ENCODE measurements around the gene KRT71.

Gene KRT71

DNA sequence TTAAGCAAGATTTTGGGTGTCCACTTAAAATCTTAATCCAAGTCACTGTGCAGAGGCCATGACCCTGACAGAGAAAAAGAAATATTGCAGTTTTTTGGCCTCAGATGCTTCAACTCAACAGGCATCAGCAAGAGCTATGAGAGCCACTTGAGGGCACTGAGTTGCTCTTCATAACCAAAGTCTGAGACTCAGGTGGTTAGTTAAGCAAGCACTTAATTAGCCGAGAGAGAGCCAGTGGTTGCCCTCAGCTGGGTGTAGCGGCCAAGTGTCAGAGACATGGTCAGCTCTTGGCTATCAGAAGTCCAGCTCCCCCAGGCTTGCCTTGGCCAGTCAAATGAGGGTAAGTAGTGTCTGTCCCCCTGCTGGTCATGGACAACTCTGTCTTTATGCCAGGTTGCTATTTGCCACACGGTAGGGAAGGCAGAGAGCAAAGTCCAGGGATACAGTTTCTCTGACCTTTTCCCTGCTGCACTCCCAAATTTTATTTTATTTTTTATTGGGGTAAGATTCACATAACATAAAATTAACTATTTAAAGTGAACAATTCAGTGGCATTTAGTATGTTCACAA lies 9.0 kb upstream of the KRT71 start:
- no peak overlapping the region for H3K27ac ChIP-seq (ENCODE audit: low read depth, low read length)
- H3K4me3 ChIP-seq (ENCODE audit: low read depth in 1 of 2, low read length in 2 of 2): no peak overlapping the region
- no peaks in the 10 kb centered on the region for H3K9me3 ChIP-seq (ENCODE audit: control insufficient read depth in 1 of 2, low read length in 2 of 2)
- H3K4me1 ChIP-seq (ENCODE audit: control insufficient read depth in 1 of 2, insufficient read depth in 2 of 2, low read length in 2 of 2): no peaks in the 10 kb centered on the region
- H3K27me3 ChIP-seq (ENCODE audit: control insufficient read depth in 1 of 2, insufficient read depth in 2 of 2, low read length in 2 of 2): no peaks in the 10 kb centered on the region
- H3K9ac ChIP-seq (ENCODE audit: low read depth in 1 of 2, low read length in 2 of 2): no peak overlapping the region
- H3K36me3 ChIP-seq (ENCODE audit: control insufficient read depth in 1 of 2, insufficient read depth in 2 of 2, low read length in 2 of 2): no peaks in the 10 kb centered on the region

DNA sequence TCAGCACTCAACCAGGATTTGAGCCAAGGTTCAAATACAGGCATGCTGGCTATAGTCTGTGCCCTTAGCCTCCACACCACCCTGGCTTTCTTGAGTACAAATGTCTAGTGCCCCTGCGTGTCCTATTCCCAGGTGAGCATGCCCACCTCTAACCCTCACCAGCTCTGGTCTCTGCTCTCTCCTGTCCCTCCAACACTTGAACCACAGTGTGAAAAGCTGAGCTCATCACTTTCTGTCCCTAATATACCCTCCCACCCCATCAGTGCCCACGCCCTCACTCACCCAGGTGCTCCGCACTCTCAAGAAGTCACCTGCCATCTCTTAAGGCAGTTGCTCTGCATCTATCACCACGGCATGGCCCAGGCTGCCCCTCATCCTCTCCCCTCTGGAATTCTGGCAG lies 7.0 kb upstream of the KRT71 start:
- H3K27me3 ChIP-seq (ENCODE audit: control insufficient read depth in 1 of 2, insufficient read depth in 2 of 2, low read length in 2 of 2): no peaks in the 10 kb centered on the region
- no peak overlapping the region for H3K4me3 ChIP-seq (ENCODE audit: low read depth in 1 of 2, low read length in 2 of 2)
- no peak overlapping the region for H3K9ac ChIP-seq (ENCODE audit: low read depth in 1 of 2, low read length in 2 of 2)
- H3K9me3 ChIP-seq (ENCODE audit: control insufficient read depth in 1 of 2, low read length in 2 of 2): no peaks in the 10 kb centered on the region
- no peaks in the 10 kb centered on the region for H3K4me1 ChIP-seq (ENCODE audit: control insufficient read depth in 1 of 2, insufficient read depth in 2 of 2, low read length in 2 of 2)
- H3K36me3 ChIP-seq (ENCODE audit: control insufficient read depth in 1 of 2, insufficient read depth in 2 of 2, low read length in 2 of 2): no peaks in the 10 kb centered on the region
- no peak overlapping the region for H3K27ac ChIP-seq (ENCODE audit: low read depth, low read length)

DNA sequence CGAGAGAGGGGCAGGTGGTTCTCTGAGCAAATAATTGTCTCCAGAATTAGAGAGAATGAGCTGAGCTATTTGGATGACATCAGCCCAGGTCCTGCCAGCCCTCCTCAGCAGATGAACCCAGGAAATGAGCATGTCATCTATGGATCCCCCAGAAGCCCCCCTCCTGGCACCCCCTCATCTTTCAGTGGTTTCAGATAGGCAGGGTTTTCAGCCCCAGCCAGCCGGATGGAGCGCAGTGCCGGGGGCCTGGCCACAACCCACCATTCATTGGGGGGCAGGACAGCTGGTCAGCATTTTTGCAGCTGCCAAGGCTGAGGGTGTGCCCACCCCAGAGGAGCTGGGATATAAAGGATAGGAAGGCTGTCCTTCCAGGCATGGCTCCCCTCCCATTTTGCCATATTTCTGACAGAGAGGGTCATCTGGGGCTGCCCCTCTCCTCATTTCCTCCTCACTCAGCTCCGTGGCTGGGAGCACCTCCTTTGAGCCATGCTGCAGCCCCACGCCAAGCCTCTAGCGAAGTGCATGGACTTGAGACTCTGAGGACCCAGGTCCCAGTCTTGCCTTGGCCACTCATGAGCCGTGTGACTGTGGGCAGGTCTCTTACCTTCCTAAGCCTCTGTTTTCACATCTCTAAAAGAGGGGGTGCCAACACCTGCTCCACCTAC lies 6.0 kb upstream of the KRT71 start:
- no peaks in the 10 kb centered on the region for H3K36me3 ChIP-seq (ENCODE audit: control insufficient read depth in 1 of 2, insufficient read depth in 2 of 2, low read length in 2 of 2)

DNA sequence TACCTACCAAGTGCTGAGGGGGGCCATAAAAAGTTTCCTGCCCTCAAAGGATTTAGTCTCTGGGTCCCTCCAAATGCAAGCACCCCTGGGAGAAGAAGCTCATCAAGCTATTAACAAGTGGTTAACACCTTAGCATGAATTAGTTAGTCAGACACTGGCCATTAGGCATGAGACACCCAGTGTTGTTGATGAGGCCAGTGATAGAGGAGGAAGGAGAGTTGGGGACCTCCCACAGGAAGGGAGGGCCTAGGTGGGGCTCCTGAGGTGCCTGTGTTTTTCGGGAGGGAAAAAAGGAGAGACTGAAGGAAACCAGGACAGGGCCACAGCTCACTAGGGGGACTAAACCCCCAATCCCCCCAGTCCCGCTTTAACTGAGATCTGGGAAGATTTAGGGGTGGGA lies 4.5 kb upstream of the KRT71 start:
- no peaks in the 10 kb centered on the region for H3K27me3 ChIP-seq (ENCODE audit: control insufficient read depth in 1 of 2, insufficient read depth in 2 of 2, low read length in 2 of 2)
- no peaks in the 10 kb centered on the region for H3K9me3 ChIP-seq (ENCODE audit: control insufficient read depth in 1 of 2, low read length in 2 of 2)
- H3K9ac ChIP-seq (ENCODE audit: low read depth in 1 of 2, low read length in 2 of 2): no peak overlapping the region
- H3K4me1 ChIP-seq (ENCODE audit: control insufficient read depth in 1 of 2, insufficient read depth in 2 of 2, low read length in 2 of 2): no peaks in the 10 kb centered on the region
- no peaks in the 10 kb centered on the region for H3K36me3 ChIP-seq (ENCODE audit: control insufficient read depth in 1 of 2, insufficient read depth in 2 of 2, low read length in 2 of 2)
- H3K27ac ChIP-seq (ENCODE audit: low read depth, low read length): no peak overlapping the region
- no peak overlapping the region for H3K4me3 ChIP-seq (ENCODE audit: low read depth in 1 of 2, low read length in 2 of 2)

More for the DNA sequence above, 6.0 kb upstream of the KRT71 start:
- Histone ChIP-seq H3K27me3 (ENCODE audit: control insufficient read depth in 1 of 2, insufficient read depth in 2 of 2, low read length in 2 of 2) (no peaks in the 10 kb centered on the region), H3K4me1 (ENCODE audit: control insufficient read depth in 1 of 2, insufficient read depth in 2 of 2, low read length in 2 of 2) (no peaks in the 10 kb centered on the region), H3K9me3 (ENCODE audit: control insufficient read depth in 1 of 2, low read length in 2 of 2) (no peaks in the 10 kb centered on the region), H3K4me3 (ENCODE audit: low read depth in 1 of 2, low read length in 2 of 2) (no peak overlapping the region), H3K27ac (ENCODE audit: low read depth, low read length) (no peak overlapping the region), H3K9ac (ENCODE audit: low read depth in 1 of 2, low read length in 2 of 2) (no peak overlapping the region)

DNA sequence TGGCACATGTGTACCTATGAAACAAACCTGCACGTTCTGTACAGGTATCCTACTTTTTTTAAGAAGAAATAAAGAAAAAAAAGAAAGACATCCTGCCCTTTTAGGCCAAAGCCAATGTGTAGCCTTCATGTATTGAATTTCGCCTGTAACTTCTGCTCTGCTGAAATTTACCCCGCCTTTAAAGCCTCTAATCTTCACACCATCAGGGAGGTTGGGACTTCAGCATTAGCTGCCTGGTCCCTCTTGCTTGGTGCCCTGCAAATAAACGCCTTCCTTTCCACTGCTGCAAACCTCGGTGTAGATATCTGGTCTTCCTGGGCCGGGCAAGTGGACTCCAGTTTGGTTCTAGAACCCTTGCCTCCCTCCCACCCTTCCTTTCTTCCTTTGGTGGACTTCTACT lies 2.6 kb upstream of the KRT71 start:
- no peaks in the 10 kb centered on the region for H3K27me3 ChIP-seq (ENCODE audit: control insufficient read depth in 1 of 2, insufficient read depth in 2 of 2, low read length in 2 of 2)
- H3K9me3 ChIP-seq (ENCODE audit: control insufficient read depth in 1 of 2, low read length in 2 of 2): no peaks in the 10 kb centered on the region
- no peak overlapping the region for H3K27ac ChIP-seq (ENCODE audit: low read depth, low read length)
- no peak overlapping the region for H3K9ac ChIP-seq (ENCODE audit: low read depth in 1 of 2, low read length in 2 of 2)
- no peaks in the 10 kb centered on the region for H3K4me1 ChIP-seq (ENCODE audit: control insufficient read depth in 1 of 2, insufficient read depth in 2 of 2, low read length in 2 of 2)
- no peaks in the 10 kb centered on the region for H3K36me3 ChIP-seq (ENCODE audit: control insufficient read depth in 1 of 2, insufficient read depth in 2 of 2, low read length in 2 of 2)
- no peak overlapping the region for H3K4me3 ChIP-seq (ENCODE audit: low read depth in 1 of 2, low read length in 2 of 2)

DNA sequence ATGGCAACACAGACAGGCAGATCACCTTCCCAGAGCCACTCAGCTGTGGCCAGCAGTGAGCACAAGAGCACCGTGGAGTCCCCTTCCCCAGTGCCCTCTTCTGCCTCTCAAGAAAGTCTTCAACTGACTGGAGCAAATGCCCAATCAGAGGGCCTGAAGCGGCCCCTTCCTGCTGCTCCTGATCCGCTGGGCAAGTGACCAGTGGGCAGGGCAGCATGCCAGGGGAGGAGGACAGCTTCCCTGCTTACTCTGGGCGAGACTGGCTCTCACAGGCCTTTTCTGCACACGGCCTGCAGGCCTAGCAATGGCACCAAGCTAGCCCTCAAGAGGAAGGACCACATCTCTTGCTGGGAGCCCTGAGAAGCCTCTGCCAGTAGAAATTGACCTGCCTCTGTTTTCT lies 890 bp downstream of the KRT71 start:
- Histone ChIP-seq H3K9ac (ENCODE audit: low read depth in 1 of 2, low read length in 2 of 2) (no peak overlapping the region), H3K27me3 (ENCODE audit: control insufficient read depth in 1 of 2, insufficient read depth in 2 of 2, low read length in 2 of 2) (no peaks in the 10 kb centered on the region), H3K4me3 (ENCODE audit: low read depth in 1 of 2, low read length in 2 of 2) (no peak overlapping the region), H3K4me1 (ENCODE audit: control insufficient read depth in 1 of 2, insufficient read depth in 2 of 2, low read length in 2 of 2) (no peaks in the 10 kb centered on the region), H3K36me3 (ENCODE audit: control insufficient read depth in 1 of 2, insufficient read depth in 2 of 2, low read length in 2 of 2) (no peaks in the 10 kb centered on the region), H3K27ac (ENCODE audit: low read depth, low read length) (no peak overlapping the region), H3K9me3 (ENCODE audit: control insufficient read depth in 1 of 2, low read length in 2 of 2) (no peaks in the 10 kb centered on the region)

DNA sequence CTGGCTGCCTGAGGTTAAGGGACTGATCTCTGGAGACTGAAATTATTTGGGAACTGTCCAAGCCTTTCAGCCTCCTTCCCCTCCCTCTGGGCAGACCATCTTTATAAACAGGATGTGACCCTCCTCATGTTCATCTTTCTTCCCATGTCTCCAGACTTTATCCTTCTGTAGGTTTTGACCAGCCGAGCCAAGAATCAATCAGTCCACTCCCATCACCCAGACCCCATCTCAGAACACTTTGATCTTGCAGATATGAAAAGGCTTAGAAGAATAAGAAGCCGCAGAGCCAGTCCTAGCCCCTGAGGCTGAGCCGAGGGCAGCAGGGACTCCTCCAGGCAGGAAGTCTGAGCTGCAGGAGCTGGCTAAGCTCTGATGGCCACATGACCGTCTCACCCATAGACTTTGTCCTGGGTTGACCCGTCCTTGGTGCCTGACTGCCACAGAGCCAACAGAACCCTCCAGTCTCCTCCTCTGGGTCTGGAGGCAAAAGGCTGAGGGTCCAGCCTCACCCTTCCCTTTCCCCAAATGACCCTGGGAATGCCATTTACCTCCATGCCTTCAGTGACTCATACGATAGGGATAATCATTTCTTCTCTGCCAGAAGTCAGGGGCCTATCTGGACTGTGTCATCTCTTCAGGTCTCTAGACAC lies 1.6 kb downstream of the KRT71 start:
- no peaks in the 10 kb centered on the region for H3K9me3 ChIP-seq (ENCODE audit: control insufficient read depth in 1 of 2, low read length in 2 of 2)
- H3K27me3 ChIP-seq (ENCODE audit: control insufficient read depth in 1 of 2, insufficient read depth in 2 of 2, low read length in 2 of 2): no peaks in the 10 kb centered on the region
- no peaks in the 10 kb centered on the region for H3K36me3 ChIP-seq (ENCODE audit: control insufficient read depth in 1 of 2, insufficient read depth in 2 of 2, low read length in 2 of 2)
- H3K9ac ChIP-seq (ENCODE audit: low read depth in 1 of 2, low read length in 2 of 2): no peak overlapping the region
- H3K4me1 ChIP-seq (ENCODE audit: control insufficient read depth in 1 of 2, insufficient read depth in 2 of 2, low read length in 2 of 2): no peaks in the 10 kb centered on the region
- no peak overlapping the region for H3K4me3 ChIP-seq (ENCODE audit: low read depth in 1 of 2, low read length in 2 of 2)
- no peak overlapping the region for H3K27ac ChIP-seq (ENCODE audit: low read depth, low read length)

DNA sequence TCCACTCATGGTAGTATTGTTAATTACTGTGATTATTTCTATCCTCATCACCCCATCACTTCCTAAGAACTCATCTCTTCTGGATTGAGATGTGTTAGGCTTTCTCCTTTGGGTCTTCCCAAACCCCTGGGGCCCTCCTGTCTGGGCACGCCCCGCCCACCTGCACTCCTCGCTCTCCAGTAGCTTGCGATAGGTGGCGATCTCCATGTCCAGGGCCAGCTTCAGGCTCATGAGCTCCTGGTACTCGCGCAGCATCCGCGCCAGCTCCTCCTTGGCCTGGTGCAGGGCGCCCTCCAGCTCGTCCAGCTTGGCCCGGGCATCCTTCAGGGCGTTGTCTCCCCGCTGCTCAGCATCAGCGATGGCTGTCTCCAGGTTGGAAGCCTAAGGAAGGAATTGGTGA lies 6.8 kb downstream of the KRT71 start:
- Histone ChIP-seq H3K9me3 (ENCODE audit: control insufficient read depth in 1 of 2, low read length in 2 of 2) (no peaks in the 10 kb centered on the region), H3K9ac (ENCODE audit: low read depth in 1 of 2, low read length in 2 of 2) (no peak overlapping the region), H3K27ac (ENCODE audit: low read depth, low read length) (no peak overlapping the region), H3K4me3 (ENCODE audit: low read depth in 1 of 2, low read length in 2 of 2) (no peak overlapping the region), H3K36me3 (ENCODE audit: control insufficient read depth in 1 of 2, insufficient read depth in 2 of 2, low read length in 2 of 2) (no peaks in the 10 kb centered on the region), H3K4me1 (ENCODE audit: control insufficient read depth in 1 of 2, insufficient read depth in 2 of 2, low read length in 2 of 2) (no peaks in the 10 kb centered on the region), H3K27me3 (ENCODE audit: control insufficient read depth in 1 of 2, insufficient read depth in 2 of 2, low read length in 2 of 2) (no peaks in the 10 kb centered on the region)

DNA sequence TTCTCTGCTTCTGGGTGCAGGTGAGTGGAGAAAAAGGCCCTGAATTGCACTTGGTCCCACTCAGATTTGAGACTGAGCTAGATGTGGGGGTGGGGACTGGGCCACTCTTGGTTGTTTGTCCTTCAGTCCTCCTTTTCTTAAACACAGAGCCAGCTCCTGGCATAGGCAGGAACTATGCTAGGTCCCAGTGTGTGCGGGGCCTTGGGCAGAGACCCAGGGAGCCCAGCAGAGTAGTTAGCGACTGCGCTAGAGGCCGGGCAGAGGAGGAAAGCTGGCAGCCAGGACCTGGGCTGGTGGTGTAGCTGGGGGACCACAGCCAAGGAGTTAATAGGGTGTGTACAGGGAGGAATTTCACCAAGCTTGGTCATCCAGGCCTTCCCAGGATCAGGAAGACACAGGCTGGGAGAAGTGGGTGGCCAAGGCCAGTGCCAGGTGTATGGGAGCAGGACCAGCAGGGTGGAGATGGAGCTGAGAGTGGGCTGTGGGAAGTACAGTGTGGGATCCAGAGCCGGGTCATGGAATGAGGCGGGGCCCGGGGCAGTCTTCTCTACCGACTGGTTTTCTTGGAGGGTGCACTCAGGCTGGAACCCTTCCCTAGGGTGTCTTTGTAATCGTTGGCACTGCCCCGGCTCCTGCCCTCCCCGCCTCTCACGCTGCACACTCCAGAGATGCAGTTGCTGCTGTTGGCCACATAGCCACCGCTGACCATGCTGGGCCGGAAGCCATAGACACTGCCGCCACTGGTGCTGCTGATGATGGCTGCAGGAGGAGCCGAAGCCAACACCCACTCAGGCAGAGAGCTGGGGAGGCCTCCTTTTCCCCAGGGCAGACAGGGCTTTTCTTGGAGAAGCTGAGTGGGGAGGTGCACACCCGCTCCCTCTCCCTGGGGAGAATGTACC lies 8.7 kb downstream of the KRT71 start:
- H3K4me1 ChIP-seq (ENCODE audit: control insufficient read depth in 1 of 2, insufficient read depth in 2 of 2, low read length in 2 of 2): no peaks in the 10 kb centered on the region

DNA sequence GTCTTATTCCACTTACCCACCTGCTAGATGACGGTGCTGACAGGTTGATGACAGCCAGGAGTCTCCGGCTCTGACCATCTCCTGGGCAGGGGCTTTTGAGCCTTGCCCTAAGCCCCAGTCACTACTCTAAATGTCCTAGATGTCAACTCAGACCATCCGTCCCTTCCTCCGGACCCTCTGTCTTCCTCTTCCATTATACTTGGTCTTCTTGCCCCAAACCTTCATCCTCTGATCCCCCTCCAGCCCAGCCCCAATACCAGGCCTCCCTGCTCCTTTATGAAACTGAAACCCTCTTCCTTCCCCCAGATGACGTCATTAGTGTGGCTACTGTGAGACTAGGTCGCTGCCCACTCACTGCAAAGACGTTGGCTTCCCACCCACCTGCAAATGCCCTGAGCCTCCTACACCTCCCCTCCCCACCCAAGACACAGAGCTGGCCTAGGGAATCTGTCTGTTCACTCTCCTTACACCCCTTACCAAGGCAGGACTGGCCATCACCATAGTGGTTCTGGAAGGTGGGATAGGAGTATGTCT lies 10.1 kb downstream of the KRT71 start:
- Histone ChIP-seq H3K36me3 (ENCODE audit: control insufficient read depth in 1 of 2, insufficient read depth in 2 of 2, low read length in 2 of 2) (no peaks in the 10 kb centered on the region), H3K27me3 (ENCODE audit: control insufficient read depth in 1 of 2, insufficient read depth in 2 of 2, low read length in 2 of 2) (no peaks in the 10 kb centered on the region), H3K4me3 (ENCODE audit: low read depth in 1 of 2, low read length in 2 of 2) (no peak overlapping the region), H3K9ac (ENCODE audit: low read depth in 1 of 2, low read length in 2 of 2) (no peak overlapping the region), H3K4me1 (ENCODE audit: control insufficient read depth in 1 of 2, insufficient read depth in 2 of 2, low read length in 2 of 2) (peaks cover 0 to 5% of the 10 kb centered on the region in 2 donors), H3K9me3 (ENCODE audit: control insufficient read depth in 1 of 2, low read length in 2 of 2) (no peaks in the 10 kb centered on the region), H3K27ac (ENCODE audit: low read depth, low read length) (no peak overlapping the region)

More for the DNA sequence above, 8.7 kb downstream of the KRT71 start:
- Histone ChIP-seq H3K36me3 (ENCODE audit: control insufficient read depth in 1 of 2, insufficient read depth in 2 of 2, low read length in 2 of 2) (no peaks in the 10 kb centered on the region), H3K4me3 (ENCODE audit: low read depth in 1 of 2, low read length in 2 of 2) (no peak overlapping the region), H3K27me3 (ENCODE audit: control insufficient read depth in 1 of 2, insufficient read depth in 2 of 2, low read length in 2 of 2) (no peaks in the 10 kb centered on the region), H3K27ac (ENCODE audit: low read depth, low read length) (no peak overlapping the region), H3K9me3 (ENCODE audit: control insufficient read depth in 1 of 2, low read length in 2 of 2) (no peaks in the 10 kb centered on the region), H3K9ac (ENCODE audit: low read depth in 1 of 2, low read length in 2 of 2) (no peak overlapping the region)

Measured in duodenal mucosa (tissue), 2 donors.